GM19467 (cell line): ENCODE data around the gene SLU7.

ENCODE experiments used
- ATAC-seq: cut with Tn5 transposase; IDR thresholded peaks from one replicate; pipeline ENCODE4 v1.9.1; 2021; ENCODE audit warnings: mild to moderate bottlenecking, moderate library complexity; ENCODE audit not compliant: unreplicated experiment

Gene SLU7

DNA sequence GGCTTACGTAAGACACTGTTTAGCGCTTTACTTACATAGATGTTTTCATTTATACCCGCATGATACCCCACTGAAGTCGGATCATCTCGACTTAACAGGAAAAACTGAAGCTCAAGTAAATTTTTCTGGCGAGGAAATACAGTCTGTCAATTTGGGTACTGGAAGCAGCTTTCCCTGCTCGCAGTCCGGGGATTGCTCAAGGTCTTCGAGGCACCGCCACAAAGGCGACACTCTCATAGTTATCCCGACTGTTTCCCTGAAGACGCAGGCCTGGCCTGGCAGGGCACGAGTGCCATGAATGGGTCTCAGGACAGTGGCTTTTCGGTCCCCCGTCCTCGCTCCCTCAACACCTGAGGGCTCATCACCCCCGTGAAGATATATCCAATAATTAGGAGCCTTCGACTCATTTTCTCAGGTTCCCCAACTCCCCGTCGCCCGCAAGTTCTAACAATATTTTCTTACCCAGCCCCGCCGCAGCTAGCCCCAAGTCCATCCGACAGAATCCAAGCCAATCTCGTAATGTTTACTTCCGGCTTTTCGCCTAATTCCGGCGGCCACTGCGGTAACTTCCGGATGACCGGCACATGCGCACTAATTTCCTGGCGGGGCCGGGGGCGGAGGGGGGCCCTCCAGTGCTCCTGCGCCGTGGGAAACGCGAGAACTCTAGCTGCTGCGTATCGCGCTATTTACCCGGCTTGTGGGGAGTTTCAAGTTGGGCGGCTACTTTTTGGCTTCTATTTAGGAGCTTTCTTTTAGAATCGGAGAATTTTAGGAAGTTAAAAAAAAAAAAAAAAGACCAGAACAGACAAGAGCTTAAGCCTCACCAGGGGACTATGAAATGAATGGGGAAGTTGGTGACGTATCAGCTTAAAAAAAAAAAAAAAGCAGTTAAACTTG, at the start of gene SLU7:
Gene SLU7, minus strand, starts transcription at position 521 of the 897 bp plus-strand sequence. CDS start 3,787 bp downstream, outside the sequence.
- peak; percentile 59 for ATAC-seq

DNA sequence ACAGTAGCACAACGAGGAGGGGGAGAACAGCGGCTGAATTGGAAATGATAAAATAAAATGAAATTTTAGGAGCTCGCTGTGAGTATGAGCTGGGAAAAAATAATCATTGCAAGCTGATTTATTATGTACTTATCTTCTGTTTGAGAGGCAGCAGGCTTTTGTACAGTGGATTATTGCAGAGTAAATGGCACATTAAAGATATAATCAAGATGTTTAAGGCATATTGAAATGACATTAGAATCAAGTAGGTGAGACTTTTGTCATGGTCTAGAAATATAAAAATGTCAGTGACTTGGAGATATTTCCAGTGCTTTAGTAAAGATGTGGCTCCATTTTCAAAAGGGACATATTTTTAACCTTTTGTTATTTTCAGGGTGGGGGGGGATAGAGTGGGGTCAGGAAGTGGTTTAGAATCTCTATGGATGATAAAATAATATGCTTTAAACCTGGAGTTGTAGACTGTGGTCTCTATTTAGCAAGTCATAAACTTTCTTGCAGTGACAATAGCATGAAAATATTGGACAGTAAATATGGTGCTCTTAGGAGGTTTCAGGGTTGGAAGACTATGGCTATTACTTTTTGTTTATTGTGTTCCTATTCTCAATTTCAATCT, 49.6 kb upstream of the SLU7 start:
- no peak for ATAC-seq

DNA sequence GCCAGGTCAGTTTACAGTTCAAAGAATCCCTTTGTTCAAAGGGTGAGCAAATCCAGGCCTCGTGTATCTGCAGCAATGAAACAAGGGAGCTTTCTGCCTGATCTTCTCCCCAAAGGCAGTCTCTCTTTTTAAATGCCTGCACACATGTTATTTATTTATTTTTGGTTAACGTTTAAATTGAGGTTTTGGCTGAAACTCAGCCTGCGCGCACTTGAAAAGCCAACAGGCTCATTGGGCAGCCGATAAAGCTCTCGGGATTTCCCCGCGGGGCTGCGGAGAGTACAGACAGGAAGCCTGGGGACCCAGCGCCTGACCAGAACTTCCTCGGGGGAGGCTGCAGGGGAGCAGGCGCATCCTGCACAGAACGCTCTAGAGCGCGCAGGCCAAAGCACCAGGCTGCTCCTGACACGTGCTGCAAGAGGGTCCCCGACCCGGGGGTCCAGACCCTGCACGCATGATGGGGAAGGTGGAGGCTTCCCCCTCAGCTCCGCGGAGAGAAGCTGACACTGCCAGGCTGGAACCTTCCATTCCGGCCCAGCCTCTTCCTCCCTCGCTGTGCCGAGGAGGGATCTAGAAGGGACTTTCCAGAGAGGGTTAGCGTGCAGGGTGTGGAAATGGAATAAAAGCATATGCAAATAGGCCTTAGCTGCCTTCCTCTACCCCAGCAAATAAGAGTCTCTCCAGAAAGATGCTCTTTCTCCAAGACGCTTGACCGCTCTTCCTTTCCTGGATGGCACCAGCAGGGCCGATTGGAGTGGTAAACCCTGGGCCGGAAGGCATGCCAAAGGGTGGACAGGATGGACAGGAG, 48.9 kb upstream of the SLU7 start:
- ATAC-seq, result peak; percentile 95

DNA sequence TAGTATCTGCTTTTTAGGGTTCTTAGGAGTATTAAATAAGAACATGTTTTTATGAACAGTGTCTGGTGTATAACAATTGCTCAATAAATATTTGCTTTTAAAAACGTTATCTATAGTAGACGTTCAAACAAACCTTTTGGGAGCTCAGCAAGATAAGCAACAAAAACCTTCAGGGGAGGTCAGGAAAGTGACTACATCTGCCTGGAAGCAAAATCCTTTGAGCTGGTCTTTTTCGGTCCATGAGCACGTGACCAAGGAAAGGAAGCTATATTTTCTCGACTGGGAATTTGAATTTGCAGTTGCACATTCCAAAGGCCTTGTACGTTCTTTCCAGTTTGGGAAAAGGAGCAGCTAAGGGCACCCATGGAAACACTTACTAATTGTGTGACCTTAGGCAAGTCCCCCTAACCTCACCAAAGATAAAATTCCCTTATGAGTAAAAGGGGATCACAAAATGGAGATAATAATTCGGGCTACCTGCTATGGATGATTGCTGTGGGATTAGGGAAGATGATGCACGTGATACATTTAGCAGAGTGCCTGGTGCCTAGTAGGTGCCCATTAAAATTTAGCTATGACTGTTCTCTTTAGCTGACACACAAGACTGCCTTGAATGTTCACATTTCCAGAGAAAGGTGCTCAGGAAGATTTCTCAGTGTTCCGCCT, 48.1 kb upstream of the SLU7 start:
- ATAC-seq, result peak; percentile 2

DNA sequence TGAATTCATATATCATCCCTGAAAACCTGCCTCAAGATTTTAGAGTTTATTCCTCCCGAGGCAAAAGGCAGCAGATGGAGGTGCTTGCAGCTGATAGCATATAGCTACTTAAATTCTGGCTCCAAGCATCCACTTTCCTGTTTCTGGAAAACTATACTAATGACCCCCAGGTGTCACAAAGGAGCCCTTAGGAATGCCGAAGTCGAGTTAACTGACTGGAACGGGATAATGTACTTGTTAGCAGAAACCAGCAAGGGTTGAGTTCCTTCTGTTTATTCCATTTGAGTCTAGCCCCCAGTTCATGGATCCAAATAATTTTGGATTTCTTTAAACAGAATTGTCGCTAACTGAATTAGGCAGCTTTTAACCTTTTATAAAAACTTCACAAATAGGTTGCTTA, 47.2 kb upstream of the SLU7 start:
- ATAC-seq, result no peak

DNA sequence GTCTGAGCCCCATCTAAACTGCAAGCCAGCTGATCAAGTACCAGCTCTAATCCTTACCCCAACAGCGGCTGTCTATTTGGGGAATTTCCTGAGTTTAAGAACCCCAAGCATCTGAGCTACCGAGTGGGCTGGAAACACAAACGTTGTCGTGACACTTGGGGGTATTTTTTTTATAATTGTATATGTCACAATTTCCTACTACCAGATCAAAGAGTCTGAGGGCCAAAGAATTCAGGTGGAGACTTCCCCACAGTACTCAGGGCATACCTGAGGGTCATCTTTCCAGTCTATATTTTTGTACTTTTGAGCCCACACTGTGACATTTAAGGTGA, 45.6 kb upstream of the SLU7 start:
- ATAC-seq, result no peak

DNA sequence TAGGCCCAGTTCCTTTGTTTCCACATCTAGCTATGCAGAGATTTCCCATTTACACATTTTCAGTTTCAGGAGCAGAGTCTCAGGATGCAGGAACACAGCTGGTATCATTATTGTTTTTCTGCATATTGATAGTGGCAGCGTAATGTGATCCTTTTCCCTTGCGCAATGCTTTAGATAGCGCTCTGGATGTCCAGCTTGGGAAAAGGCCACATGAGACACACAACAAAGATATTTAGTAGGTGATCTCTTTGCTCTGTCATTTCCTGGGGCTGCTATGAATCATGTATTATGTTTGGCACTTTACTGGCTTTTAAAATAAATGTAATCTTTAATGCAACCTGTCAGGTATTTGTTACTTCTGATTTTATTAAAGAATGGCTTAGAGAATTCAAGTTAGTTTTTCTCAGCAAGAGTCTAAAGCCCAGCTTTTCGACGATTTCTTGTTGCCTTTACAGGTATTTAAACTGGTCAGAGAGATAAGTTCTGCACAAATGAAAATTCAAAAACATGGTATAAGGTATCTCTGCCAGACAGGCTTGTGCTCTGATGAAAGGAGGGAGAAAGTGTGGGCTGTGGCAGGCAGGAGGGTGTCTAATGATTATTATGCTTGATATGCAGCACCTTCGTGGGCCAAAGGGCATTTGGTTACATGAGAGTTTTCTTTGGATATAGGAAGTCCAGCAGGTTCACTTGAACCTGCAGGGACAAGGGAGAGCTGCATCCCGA, 45.0 kb upstream of the SLU7 start:
- no peak for ATAC-seq

DNA sequence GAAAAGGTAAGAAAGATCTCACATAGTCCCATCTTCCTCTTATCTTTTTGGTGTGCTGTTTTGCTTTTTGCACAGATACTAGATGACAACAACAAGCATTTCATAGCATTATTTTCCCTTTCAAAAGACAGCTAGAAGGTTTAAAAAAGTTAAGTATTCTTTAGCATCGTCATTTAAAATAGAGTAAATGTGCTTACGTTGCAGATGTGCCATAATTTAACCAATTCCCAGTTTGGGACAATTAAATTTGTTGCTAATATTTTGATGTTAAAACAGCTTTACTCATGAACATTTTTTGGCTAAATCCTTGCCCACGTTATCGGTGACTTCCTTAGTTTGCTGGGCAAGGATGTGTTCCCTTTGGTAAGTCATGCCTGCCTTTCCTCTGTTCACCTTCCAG, 44.3 kb upstream of the SLU7 start:
- no peak for ATAC-seq

DNA sequence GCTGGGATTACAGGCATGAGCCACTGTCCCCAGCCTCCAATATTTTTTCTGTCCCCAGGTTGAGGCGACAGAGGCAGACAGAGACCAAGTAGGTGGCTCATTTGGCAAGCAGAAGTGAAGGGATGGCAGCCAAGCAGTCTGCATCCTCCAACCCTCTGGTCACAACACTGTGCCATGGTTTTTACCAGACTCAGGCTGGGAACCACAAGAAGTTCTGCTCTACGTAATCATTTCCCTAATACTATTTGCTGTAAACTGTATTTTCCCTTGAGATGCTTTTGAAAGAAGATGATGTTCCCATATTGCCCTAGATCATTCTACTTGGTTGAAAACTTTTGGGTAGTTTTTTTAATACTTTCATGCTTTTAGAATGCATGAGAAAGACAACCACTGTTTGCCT, 43.3 kb upstream of the SLU7 start:
- ATAC-seq, result peak; percentile 35

DNA sequence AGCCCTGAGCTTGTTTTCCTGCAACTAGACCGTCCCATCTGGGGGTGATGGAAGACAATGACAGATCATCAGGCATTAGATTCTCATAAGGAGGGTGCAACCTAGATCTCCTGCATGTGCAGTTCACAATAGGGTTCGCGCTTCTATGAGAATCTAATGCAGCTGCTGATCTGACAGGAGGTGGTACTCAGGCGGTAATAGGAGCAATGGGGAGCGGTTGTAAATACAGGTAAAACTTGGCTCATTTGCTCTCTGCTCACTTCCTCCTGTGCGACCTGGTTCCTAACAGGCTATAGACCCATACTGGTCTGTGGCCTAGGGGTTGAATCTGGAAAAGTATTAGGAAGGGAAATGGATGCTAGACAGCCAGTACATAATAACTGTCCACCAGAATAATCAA, 42.5 kb upstream of the SLU7 start:
- no peak for ATAC-seq

DNA sequence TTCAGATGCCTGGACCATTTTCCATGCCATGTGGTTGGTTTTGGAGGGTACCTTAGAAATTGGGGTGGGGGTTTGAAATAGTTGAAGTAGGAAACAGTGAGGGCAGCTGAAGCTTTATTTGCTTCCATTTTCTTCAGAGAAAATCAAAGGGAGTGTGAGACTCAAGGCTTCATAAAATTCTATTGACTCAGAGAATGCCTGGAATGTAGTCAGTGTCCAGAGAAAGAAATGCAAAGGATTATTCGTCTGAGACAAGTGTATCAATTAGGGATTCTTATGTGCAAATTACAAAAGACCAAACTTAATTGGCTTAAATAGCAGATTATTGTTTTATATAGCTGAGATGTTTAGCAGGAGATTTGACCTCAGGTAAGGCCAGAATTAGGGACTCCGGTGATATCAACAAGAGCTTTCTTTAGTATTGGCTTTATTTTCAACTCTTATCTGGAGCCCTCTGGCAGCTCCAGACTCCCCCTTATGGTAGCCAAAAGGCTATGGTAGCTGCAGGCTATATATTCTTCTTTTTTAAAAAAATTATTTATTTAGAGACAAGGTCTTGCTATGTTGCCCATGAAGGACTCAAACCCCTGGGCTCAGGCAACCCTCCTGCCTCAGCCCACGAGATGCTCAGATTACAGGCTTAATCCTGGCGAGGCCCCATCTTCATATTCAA, 41.6 kb upstream of the SLU7 start:
- ATAC-seq, result no peak

DNA sequence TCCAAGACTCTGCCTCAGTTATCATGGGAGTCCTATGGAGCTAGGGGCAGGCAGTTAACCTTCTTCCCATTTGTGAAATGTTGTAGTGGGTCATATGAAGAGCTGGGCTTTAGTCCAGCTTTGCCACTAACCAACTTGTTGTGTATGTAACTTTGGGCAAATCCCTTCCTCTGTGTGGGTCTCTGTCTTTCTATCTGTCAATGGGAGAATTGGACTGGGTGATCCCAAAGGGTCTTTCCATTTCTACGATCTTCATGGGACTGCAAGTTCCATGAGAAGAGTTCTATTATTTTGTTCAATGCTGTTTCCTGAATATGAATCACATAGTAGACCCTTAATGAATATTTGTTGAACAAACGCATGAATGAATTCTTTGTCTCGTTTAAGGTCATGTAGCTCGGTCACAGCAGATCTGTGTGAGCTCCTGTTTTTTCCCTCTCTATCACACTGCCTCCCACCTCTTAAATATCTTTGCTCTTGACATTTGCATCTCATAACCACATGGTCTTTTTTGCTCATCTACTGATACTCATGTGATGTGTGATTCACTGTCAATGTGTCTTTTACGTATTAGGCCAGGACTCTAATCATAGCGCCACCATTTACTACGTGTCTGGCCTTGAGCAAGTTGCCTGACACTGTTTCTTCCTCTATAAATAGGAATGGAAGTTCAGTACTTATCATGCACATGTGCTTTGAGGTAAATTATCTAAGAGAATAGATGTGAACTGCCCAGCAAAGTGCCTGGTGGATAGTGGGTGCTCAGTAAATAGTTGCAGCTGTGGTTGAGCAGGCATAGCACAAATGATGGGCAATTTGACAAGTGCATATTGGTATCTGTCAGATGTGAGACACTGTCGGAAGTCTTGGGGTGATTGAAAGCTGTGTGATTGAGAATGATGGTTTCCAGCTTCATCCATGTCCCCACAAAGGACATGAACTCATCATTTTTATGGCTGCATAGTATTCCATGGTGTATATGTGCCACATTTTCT, 40.2 kb upstream of the SLU7 start:
- peak; percentile 49 for ATAC-seq

DNA sequence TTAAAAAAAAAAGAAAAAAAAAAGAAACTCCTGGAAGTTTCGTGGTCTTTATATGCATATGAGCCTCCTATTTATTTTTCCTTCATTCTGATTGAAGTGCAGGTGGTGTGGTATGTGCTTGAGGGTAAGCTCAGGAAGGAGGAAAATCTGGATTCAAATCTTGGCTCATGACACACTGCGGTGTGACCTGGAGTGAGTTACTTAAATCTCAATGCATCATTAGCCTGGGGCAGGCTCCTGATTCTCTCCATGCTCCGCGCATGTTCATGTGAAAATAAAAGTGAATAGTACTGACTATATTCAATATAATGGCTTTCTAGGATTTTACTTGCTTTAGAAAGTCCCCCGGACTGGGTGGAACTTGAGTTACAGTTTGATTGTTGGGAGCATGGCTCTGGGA, 38.4 kb upstream of the SLU7 start:
- ATAC-seq, result no peak

DNA sequence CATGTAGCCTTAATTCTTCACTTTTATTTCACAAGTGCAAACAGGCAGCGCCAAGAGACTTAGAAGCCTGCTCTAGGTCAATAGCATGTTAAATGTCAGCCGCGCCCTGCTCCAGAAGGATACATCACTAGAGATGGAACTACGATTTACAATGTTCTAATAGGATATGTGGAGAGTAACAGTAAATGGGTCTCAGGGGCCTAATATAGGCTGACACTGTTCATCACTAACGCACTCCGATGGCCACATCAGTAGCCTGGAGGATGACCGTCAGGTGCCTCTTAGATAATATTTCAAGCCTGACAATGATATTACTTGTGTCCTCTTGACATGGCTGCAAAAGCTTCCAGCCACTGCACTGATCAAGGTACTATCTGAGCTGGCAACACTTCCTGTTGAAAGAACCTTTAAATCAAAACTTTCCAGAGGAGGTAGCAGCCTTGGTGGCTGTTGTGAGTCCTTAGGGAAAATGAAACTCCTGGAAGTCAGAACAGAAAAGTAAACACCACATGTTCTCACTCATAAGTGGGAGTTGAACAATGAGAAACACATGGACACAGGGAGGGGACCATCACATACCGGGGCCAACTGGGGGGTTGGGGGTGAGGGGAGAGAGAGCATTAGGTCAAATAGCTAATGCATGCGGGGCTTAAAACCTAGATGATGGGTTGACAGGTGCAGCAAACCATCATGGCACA, 37.7 kb upstream of the SLU7 start:
- no peak for ATAC-seq

DNA sequence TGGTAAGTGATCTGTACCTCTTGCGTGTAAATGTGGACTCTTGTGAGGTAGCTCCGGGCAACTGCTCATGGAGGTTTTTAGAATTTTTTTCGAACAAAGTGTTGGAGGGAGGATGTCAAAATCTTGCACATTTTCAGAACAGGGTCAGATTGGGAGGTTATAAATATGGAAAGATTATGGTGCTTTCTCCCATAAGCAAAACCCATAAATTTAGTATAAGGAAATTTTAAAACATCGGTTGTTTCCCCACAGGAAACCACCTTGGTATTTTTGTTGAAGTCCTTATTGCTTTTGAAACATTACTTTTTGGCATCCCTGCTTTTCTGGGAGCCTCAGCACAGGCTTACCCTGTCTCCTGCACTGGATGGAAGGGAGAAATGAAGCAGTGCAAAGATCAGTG, 36.7 kb upstream of the SLU7 start:
- ATAC-seq, result no peak

DNA sequence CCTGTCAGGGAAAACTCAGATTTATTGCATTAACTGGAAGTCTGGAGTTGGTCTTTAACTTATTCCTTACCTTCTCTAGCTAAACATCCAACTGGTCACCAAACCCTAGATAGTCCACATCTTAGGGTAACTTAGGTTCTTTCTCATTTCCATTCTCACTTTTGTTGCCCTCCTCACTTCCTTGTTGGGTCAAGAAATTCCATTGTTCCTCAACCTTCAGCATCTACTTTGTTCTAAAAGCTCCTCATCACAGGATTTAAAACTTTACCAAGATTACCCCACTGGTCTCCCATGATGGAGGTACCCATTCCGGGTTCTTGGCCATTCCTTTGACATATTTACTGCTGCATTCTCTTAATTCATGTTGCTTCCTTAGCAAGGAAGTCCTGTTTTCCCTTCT, 34.9 kb upstream of the SLU7 start:
- no peak for ATAC-seq

DNA sequence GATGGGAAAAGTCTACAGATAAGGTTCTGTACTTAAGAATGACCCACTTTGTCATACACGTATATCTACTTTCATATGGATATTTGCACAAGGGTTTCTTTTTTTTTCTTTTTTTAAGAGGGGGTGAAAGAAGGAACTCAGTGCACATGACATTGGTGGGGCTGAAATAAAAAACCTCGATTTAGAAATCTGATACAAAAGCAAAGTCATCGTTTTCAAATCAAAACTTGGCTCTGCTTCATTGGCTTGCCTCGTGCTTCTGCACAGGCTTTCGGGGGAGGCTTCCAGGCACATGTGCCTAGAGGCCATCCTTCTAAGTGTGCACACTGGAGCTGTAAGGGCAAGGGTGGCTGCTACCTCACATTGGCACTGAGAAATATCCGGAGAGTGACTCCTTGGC, 33.9 kb upstream of the SLU7 start:
- no peak for ATAC-seq

DNA sequence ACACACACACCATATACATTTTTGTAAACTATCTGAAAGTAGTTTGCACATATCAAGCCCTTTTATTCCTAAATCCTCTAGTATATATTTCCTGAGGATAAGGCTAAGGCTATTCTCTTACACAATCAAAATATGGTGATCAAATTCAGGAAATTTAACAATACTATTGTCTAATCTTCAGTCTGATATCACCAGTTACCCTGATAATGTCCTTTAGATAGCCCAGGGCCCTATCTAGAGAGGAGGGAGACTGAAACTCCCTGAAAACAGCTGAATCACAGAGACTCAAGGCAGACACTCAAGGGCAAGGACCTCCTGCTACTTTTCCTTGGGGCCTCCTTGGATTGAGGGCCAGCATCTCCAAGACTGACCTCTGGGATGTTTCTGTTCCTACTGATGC, 33.2 kb upstream of the SLU7 start:
- no peak for ATAC-seq
